H54 (cell line): Measurements from ENCODE around the gene CCDC182.

Source experiments
- DNase-seq: peaks from one replicate; pipeline ENCODE4 v3.0.0; 2011; ENCODE audit warnings: low spot score, mixed read lengths; ENCODE audit not compliant: insufficient read length
- FAIRE-seq: peaks from 3 replicates; lab custom pipeline; 2011; peaks lifted over from hg19 to GRCh38; lab: Jason Lieb, UNC
- POLR2A ChIP-seq: IDR thresholded peaks from 2 replicates; pipeline ENCODE4 v1.6.1; 2011; ENCODE audit warnings: low read depth, mild to moderate bottlenecking, low read length

Gene CCDC182

GRCh38 chr17:57730026-57730701 lies 14.9 kb downstream of the CCDC182 start:
- FAIRE-seq = no peak
- no peak for DNase-seq
- no peak for TF ChIP-seq POLR2A

- TF ChIP-seq POLR2A = no peak
- DNase-seq (no peak), FAIRE-seq (no peak)
Measured at GRCh38 chr17:57727630-57728175, 17.4 kb downstream of the CCDC182 start.

- FAIRE-seq (no peak), DNase-seq (no peak)
- no peak for TF ChIP-seq POLR2A
Measured at GRCh38 chr17:57726838-57727237, 18.3 kb downstream of the CCDC182 start.

GRCh38 chr17:57726213-57726790 lies 18.8 kb downstream of the CCDC182 start:
- DNase-seq (no peak), FAIRE-seq (no peak)
- no peak for TF ChIP-seq POLR2A

- no peak for DNase-seq
- no peak for TF ChIP-seq POLR2A
- no peak for FAIRE-seq
Measured at GRCh38 chr17:57724729-57725125, 20.4 kb downstream of the CCDC182 start.

- FAIRE-seq (no peak), DNase-seq (no peak)
- TF ChIP-seq POLR2A = no peak
Measured at GRCh38 chr17:57724026-57724728, 20.9 kb downstream of the CCDC182 start.

GRCh38 chr17:57723427-57724025 lies 21.6 kb downstream of the CCDC182 start:
- FAIRE-seq = no peak
- no peak for TF ChIP-seq POLR2A
- no peak for DNase-seq

GRCh38 chr17:57722704-57723043 lies 22.4 kb downstream of the CCDC182 start:
- TF ChIP-seq POLR2A = no peak
- DNase-seq (no peak), FAIRE-seq (no peak)

GRCh38 chr17:57721967-57722703 lies 23.0 kb downstream of the CCDC182 start:
- DNase-seq = no peak
- no peak for TF ChIP-seq POLR2A
- no peak for FAIRE-seq

- FAIRE-seq (no peak), DNase-seq (no peak)
- no peak for TF ChIP-seq POLR2A
Measured at GRCh38 chr17:57720386-57721035, 24.6 kb downstream of the CCDC182 start.

GRCh38 chr17:57718878-57719277 lies 26.2 kb downstream of the CCDC182 start:
- DNase-seq = no peak
- no peak for TF ChIP-seq POLR2A
- no peak for FAIRE-seq

- FAIRE-seq (no peak), DNase-seq (no peak)
- TF ChIP-seq POLR2A = no peak
Measured at GRCh38 chr17:57715981-57716380, 29.1 kb downstream of the CCDC182 start.

GRCh38 chr17:57714665-57715180 lies 30.4 kb downstream of the CCDC182 start:
- no peak for TF ChIP-seq POLR2A
- no peak for DNase-seq
- no peak for FAIRE-seq
